Heart right ventricle (tissue), 16 donors: Measurements from ENCODE around the gene TNFSF12. TPM values are rescaled to one million over a fixed set of nuclear protein-coding genes. Genes with fewer than 3 reads are reported as not detected.

Experiments
- ATAC-seq, 8 donors: fragments of 200-7000 bp; cut with Tn5 transposase; one replicate each; pipeline ENCODE4 v1.9.1; 2020; ENCODE audit warnings: mild to moderate bottlenecking in 8 of 8, moderate library complexity in 8 of 8, moderate number of reproducible peaks in 1 of 8
- DNase-seq, 2 donors: peaks; one replicate each; pipeline ENCODE4 v3.0.0-alpha.2; 2020
- H3K27ac ChIP-seq, 10 donors: fragments of 200-600 bp; sonication (generic) in 2 of 10; one replicate each; pipeline versions ENCODE4 v1.5.0 to v1.8.0; 2020 to 2022; ENCODE audit warnings: mild to moderate bottlenecking in 3 of 10
- H3K27me3 ChIP-seq, 7 donors: fragments of 200-600 bp; one replicate each; pipeline ENCODE4 v1.8.0; 2021 to 2022; ENCODE audit warnings: mild to moderate bottlenecking in 2 of 7
- H3K36me3 ChIP-seq, 9 donors: fragments of 200-600 bp; sonication (generic) in 1 of 9; one replicate each; pipeline versions ENCODE4 v1.5.0 to v1.8.0; 2020 to 2022; ENCODE audit warnings: mild to moderate bottlenecking in 2 of 9
- H3K4me1 ChIP-seq, 9 donors: fragments of 200-600 bp; sonication (generic) in 1 of 9; one replicate each; pipeline versions ENCODE4 v1.5.0 to v1.8.0; 2020 to 2022; ENCODE audit warnings: mild to moderate bottlenecking in 4 of 9
- H3K4me3 ChIP-seq, 10 donors: fragments of 200-600 bp; sonication (generic) in 2 of 10; one replicate each; pipeline versions ENCODE4 v1.5.0 to v1.8.0; 2020 to 2022; ENCODE audit warnings: mild to moderate bottlenecking in 7 of 10, moderate library complexity in 2 of 10
- H3K9me3 ChIP-seq, 11 donors: fragments of 200-600 bp in 10 of 11; sonication (generic) in 2 of 11; one replicate each; pipeline versions ENCODE4 v1.5.0 to v1.8.0; 2013 to 2022; ENCODE audit warnings: mild to moderate bottlenecking in 2 of 11, control low read depth in 1 of 11, moderate library complexity in 1 of 11
- WGBS, 2 donors: extraction: QIAGEN DNeasy Blood & Tissue Kit; methylation state at CpG; one replicate each; pipeline ENCODE4 v1.1.7; 2013; ENCODE audit warnings: inconsistent platforms in 1 of 2; 5-methylcytosine and 5-hydroxymethylcytosine counted together
- intact Hi-C, 10 donors: fragments of 100-400 bp; cut with DNase I; formaldehyde crosslinking; loops; one replicate each; pipeline versions ENCODE4 v1.11.1 to v1.14.2; 2022
- polyA plus RNA-seq, 2 donors: library from polyadenylated mRNA; stranded (reverse); fragments of 200-250 nt; gene quantifications; one replicate each; pipeline ENCODE4 v1.2.3, GENCODE V29; 2013
- total RNA-seq, 10 donors: library from RNA; stranded (reverse); fragmentation: NEBNext Ultra II Directional in 3 of 10; extraction: Animal tissue kit (Norgen Biotek cat#: 25700) in 3 of 10; gene quantifications; one replicate each; pipeline versions ENCODE4 v1.2.1 to v1.2.4, GENCODE V29; 2021 to 2023
- TF ChIP-seq, protein P1 (sequence below), 9 donors: fragments of 200-600 bp; sonication (generic) in 2 of 9; IDR thresholded peaks; one replicate each; pipeline versions ENCODE4 v1.5.0 to v1.8.0; 2021 to 2022; ENCODE audit warnings: antibody characterized with exemption in 9 of 9, mild to moderate bottlenecking in 5 of 9, moderate library complexity in 1 of 9
- donor health status: Arrhythmogenic right ventricular cardiomyopathy.
- donor health status: ischemic (EF 13 %, LVEDD 7.1; RV severe dilation, severe dysfunction).
- donor health status: healthy with polysubstance abuse.
- donor health status: DM: no; HTN: yes; CAD: no.
- donor health status: DM: no; HTN: no; CAD: no.
- donor health status: ischemic (EF 25% LVEDD 6.9; RV normal size, moderate dysfunction).
- donor health status: ischemic (EF 25% LVEDD 5.7; RV mildly dilated, moderate dysfunction).
- donor health status: healthy.
- donor health status: DM: yes; HTN: yes; CAD: no.
- donor health status: Ischemic cardiomyopathy.
- donor health status: ischemic (EF 35%, LVEDD 5.7; RV mildly dilated, moderate dysfunction).
- donor health status: nonischemic (EF 11% LVEDD 7.7; RV severe dilation, severe dysfunction).
- donor health status: DM: yes; HTN: yes; CAD: no.
- donor health status: PGD.
- donor health status: ischemic (EF 29% LVEDD 5.4; RV normal size, mild dysfunction).
- donor health status: nonischemic (EF 23%, LVEDD 6.1; RV moderate dilation, normal function).

Gene TNFSF12
- total and polyA plus RNA-seq, 12 donors = 20.6 to 51.0 (median 26.9) TPM

DNA sequence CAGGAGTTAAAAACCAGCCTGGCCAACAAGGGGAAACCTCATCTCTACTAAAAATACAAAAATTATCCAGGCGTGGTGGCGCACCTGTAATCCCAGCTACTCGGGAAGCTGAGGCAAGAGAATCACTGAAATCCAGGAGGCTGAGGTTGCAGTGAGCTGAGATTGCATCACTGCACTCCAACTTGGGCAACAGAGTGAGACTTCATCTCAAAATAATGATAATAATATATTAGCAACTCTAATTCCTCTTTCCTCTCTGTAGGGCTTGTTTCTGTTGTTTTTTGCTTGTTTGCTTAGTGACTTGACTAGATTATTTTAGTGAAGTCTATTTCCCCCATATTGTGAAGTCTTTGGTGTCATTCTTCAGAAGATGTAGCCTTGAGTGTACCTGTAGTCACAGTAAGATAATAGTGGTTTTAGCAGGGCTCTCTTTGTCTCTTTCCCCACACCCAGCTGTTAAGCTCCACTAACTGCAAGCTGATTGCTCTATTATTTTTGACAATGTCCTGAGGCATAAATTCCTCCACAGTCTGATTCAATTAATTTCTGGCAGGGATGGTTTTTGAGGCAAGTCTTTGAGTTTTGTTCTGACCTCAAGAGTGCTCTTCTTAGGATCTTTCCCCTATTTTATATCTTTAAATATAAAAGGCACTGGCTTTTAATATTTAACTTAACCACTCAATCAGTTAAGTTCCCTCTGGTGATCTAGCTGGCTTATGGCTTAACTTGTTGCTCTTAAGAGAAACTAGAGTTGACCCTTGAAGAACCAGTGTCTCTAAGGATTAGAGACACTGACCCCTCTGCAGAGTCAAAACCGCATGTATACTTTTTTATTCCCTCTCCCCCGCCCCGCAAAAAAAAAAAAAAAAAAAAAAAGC is 18.6 kb upstream of the TNFSF12 start:
- Histone ChIP-seq H3K27me3 (no peaks in the 10 kb centered on the region), H3K9me3 (peaks cover 0 to 32% (median 12%) of the 10 kb centered on the region in 11 donors), H3K36me3 (no peaks in the 10 kb centered on the region), H3K4me3 (no peak overlapping the region), H3K4me1 (no peaks in the 10 kb centered on the region), H3K27ac (no peak overlapping the region)
- intact Hi-C loops = no loop called here
- no peak for ATAC-seq
- 88 to 92% methylated on average over 6 of the region's 6 CpGs for WGBS, 2 donors
- TF ChIP-seq, protein P1, sequence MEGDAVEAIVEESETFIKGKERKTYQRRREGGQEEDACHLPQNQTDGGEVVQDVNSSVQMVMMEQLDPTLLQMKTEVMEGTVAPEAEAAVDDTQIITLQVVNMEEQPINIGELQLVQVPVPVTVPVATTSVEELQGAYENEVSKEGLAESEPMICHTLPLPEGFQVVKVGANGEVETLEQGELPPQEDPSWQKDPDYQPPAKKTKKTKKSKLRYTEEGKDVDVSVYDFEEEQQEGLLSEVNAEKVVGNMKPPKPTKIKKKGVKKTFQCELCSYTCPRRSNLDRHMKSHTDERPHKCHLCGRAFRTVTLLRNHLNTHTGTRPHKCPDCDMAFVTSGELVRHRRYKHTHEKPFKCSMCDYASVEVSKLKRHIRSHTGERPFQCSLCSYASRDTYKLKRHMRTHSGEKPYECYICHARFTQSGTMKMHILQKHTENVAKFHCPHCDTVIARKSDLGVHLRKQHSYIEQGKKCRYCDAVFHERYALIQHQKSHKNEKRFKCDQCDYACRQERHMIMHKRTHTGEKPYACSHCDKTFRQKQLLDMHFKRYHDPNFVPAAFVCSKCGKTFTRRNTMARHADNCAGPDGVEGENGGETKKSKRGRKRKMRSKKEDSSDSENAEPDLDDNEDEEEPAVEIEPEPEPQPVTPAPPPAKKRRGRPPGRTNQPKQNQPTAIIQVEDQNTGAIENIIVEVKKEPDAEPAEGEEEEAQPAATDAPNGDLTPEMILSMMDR (IDR thresholded peaks at IDR 0.05) = no peak
- no peak for DNase-seq

DNA sequence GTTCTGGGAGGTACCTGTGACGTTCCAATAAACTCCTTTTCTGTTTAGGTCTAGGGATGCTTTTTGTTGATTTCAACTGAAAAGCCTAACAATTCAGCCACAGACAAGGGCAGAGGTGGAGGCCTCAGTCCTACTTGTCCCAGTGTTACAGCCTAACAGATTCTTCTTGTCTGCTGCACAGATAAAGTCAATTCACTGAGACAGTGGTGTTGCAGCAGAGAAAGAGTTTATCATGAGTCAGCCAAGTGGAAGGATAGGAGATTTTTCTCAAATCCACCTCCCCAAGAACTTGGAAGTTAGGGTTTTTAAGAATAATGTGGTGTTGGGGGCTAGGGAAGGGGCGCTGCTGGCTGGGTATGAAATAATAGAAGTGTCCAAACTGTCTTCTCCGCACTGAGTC is 10.8 kb upstream of the TNFSF12 start:
- no peak overlapping the region for H3K27ac ChIP-seq
- ATAC-seq (no peak), DNase-seq (no peak)
- H3K4me1 ChIP-seq = no peaks in the 10 kb centered on the region
- H3K27me3 ChIP-seq = no peaks in the 10 kb centered on the region
- H3K36me3 ChIP-seq = no peaks in the 10 kb centered on the region
- peaks cover 0 to 17% (median 0%) of the 10 kb centered on the region in 11 donors for H3K9me3 ChIP-seq
- intact Hi-C loops = no loop called here
- TF ChIP-seq, protein P1 (IDR thresholded peaks at IDR 0.05) = no peak
- 76 to 89% methylated on average over 3 of the region's 3 CpGs for WGBS, 2 donors
- no peak overlapping the region for H3K4me3 ChIP-seq

DNA sequence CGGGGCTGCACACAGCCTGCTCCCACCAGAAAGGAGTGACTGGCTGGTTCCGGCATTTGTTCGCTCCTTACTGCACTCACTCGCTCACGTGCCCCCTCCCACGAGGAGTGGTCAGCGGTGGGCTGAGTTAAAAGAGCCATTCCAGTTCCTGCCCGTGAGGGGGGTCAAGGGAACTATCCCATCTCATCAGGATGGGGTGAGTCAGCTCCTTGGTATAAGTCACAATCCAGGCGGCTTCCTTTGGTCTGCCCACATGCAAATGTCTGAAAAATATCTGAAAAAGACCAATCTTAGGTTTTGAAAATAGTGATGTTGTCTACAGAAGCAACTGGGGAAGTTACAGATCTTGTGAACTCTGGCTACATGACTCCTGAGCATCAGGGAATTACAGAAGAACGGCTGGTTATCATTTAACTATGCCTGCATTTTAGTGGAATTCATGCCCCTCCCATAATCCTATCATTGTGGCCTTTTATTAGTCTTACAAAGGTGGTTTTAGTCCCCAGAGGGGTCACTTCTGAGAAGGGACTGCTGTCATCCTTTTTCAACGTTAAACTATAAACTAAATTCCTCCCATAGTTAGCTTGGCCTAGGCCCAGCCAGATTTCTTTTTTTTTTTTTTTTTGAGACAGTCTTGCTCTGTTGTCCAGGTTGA is 9.8 kb upstream of the TNFSF12 start:
- Histone ChIP-seq H3K27me3 (no peaks in the 10 kb centered on the region), H3K4me3 (no peak overlapping the region), H3K36me3 (no peaks in the 10 kb centered on the region), H3K27ac (no peak overlapping the region), H3K4me1 (peaks cover 0 to 2% (median 0%) of the 10 kb centered on the region in 9 donors), H3K9me3 (peaks cover 0 to 17% (median 0%) of the 10 kb centered on the region in 11 donors)
- TF ChIP-seq, protein P1 (IDR thresholded peaks at IDR 0.05) = no peak
- ATAC-seq (no peak), DNase-seq (no peak)
- intact Hi-C loops = no loop called here
- 69 to 75% methylated on average over 11 of the region's 11 CpGs for WGBS, 2 donors

DNA sequence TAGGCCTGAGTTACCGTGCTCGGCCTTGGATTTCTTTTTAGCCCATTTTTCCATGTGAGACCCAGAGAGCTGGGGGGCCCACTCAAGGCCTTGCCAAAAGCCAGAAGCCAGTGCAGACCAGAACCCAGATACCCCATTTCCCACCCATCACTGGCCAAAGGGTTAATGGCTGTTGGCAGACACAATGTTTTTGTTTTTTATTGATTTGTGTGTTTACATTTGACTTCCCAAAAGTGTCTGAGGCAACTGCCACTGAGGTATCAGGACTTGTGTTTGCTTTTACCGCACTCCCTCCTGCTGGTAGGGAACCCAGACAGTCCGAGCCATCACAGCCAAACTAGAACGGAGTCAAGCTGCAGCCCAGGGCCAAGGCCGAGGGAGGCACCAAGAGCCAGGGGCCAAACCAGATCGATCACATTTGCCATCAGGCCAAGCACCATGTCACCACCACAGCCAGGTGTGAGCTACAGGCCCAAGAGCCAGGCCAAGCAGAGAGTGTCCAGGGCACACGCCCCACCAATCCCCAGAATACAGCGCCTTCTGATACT is 7.7 kb upstream of the TNFSF12 start:
- Histone ChIP-seq H3K4me3 (no peak overlapping the region), H3K36me3 (no peaks in the 10 kb centered on the region), H3K4me1 (peaks cover 0 to 17% (median 5%) of the 10 kb centered on the region in 9 donors), H3K9me3 (peaks cover 0 to 17% (median 0%) of the 10 kb centered on the region in 11 donors), H3K27ac (no peak overlapping the region), H3K27me3 (no peaks in the 10 kb centered on the region)
- intact Hi-C loops = no loop called here
- DNase-seq = no peak
- TF ChIP-seq, protein P1 (IDR thresholded peaks at IDR 0.05) = no peak
- 93 to 97% methylated on average over 9 of the region's 9 CpGs for WGBS, 2 donors
- no peak for ATAC-seq
